Measurements from ENCODE around the gene TMEM107. TPM values are rescaled to one million over a fixed set of nuclear protein-coding genes. Genes with fewer than 3 reads are reported as not detected.

Gene TMEM107
- total and polyA plus RNA-seq, 10 of the 15 experiments (the other 5 are each of a cell fraction or from before 2014, with no cell fraction given), result 7.9 to 38.7 (median 22.9) TPM

DNA sequence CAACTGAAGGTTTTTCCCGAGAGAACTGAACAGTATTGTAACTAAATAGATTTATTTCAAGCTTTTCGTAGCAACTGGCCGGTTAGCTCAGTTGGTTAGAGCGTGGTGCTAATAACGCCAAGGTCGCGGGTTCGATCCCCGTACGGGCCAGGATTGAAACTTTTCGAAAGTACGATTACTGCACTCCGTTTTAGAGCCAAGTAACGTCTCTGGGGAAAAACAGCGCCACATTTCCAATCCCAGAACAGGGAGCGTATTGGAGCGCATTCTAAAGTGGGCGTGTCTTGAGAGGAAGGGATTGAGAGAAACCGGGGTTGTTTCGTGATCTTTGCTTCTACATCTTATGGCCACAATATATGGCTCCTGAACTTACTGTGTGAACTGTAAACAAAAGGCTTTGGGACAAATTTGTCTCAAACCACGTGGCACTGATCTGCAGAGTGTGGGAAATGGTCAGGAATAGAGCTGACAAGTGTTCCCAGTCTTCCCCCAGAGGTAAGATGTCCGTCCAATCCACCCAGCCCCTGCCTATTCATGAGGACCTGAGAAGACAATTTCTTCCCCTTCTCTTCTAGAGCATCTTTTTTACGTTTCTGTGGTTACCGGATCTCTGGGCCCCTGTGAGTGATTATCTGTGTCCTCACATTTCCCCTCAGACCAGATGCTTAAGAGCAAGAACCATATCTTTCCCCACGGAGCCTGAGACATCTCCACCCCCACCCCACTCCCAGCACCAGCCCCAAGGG is 11.5 kb upstream of the TMEM107 start (continued):
- TF ChIP-seq ZNF592 (IDR thresholded peaks at IDR 0.05), result no peak
- no peak for TF ChIP-seq MYC (IDR thresholded peaks at IDR 0.05; ENCODE audit: insufficient read depth, insufficient read length, insufficient replicate concordance, low read length, severe bottlenecking)
- TF ChIP-seq, protein P1, sequence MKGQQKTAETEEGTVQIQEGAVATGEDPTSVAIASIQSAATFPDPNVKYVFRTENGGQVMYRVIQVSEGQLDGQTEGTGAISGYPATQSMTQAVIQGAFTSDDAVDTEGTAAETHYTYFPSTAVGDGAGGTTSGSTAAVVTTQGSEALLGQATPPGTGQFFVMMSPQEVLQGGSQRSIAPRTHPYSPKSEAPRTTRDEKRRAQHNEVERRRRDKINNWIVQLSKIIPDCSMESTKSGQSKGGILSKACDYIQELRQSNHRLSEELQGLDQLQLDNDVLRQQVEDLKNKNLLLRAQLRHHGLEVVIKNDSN (IDR thresholded peaks at IDR 0.05; ENCODE audit: borderline replicate concordance, extremely low read length, insufficient read depth, low read depth, low read length), result no peak
- TF ChIP-seq HDAC6 (IDR thresholded peaks at IDR 0.05; ENCODE audit: unreplicated experiment), result no peak
- TF ChIP-seq KDM1A (IDR thresholded peaks at IDR 0.05; ENCODE audit: borderline replicate concordance), result no peak
- TF ChIP-seq, protein P2, sequence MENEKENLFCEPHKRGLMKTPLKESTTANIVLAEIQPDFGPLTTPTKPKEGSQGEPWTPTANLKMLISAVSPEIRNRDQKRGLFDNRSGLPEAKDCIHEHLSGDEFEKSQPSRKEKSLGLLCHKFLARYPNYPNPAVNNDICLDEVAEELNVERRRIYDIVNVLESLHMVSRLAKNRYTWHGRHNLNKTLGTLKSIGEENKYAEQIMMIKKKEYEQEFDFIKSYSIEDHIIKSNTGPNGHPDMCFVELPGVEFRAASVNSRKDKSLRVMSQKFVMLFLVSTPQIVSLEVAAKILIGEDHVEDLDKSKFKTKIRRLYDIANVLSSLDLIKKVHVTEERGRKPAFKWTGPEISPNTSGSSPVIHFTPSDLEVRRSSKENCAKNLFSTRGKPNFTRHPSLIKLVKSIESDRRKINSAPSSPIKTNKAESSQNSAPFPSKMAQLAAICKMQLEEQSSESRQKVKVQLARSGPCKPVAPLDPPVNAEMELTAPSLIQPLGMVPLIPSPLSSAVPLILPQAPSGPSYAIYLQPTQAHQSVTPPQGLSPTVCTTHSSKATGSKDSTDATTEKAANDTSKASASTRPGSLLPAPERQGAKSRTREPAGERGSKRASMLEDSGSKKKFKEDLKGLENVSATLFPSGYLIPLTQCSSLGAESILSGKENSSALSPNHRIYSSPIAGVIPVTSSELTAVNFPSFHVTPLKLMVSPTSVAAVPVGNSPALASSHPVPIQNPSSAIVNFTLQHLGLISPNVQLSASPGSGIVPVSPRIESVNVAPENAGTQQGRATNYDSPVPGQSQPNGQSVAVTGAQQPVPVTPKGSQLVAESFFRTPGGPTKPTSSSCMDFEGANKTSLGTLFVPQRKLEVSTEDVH (IDR thresholded peaks at IDR 0.05; ENCODE audit: low read depth, partially characterized antibody), result no peak
- TF ChIP-seq POU2F2 (IDR thresholded peaks at IDR 0.05; ENCODE audit: borderline replicate concordance, low read depth, low read length), result 0 out of 3 replicates have a peak, but pooled peaks have one; percentile 21
- no peak for TF ChIP-seq CHD4 (IDR thresholded peaks at IDR 0.05)
- 0 out of 2 replicates have a peak, but pooled peaks have one; percentile 37 for TF ChIP-seq MEF2A (IDR thresholded peaks at IDR 0.05; ENCODE audit: insufficient read depth, low read depth, low read length)
- no peak for TF ChIP-seq SUZ12 (IDR thresholded peaks at IDR 0.05; ENCODE audit: unreplicated experiment)
- TF ChIP-seq EGR1 (IDR thresholded peaks at IDR 0.05; ENCODE audit: borderline replicate concordance in 1 of 2, low read depth in 2 of 2, low read length in 2 of 2), result no peak
- no peak for TF ChIP-seq ZNF217 (IDR thresholded peaks at IDR 0.05)
- TF ChIP-seq LARP7 (IDR thresholded peaks at IDR 0.05), result no peak; the same call in 1 of the 2 replicates
- peak; percentile 58; the same call in 1 of the 2 replicates for TF ChIP-seq MTA3 (IDR thresholded peaks at IDR 0.05; ENCODE audit: borderline replicate concordance, low read length)
- no peak for TF ChIP-seq RFX5 (IDR thresholded peaks at IDR 0.05; ENCODE audit: low read depth, low read length)
- peak; percentile 53; the same call in 1 of the 2 replicates for TF ChIP-seq SIN3A (IDR thresholded peaks at IDR 0.05; ENCODE audit: low read depth, low read length)
- TF ChIP-seq, protein P3, sequence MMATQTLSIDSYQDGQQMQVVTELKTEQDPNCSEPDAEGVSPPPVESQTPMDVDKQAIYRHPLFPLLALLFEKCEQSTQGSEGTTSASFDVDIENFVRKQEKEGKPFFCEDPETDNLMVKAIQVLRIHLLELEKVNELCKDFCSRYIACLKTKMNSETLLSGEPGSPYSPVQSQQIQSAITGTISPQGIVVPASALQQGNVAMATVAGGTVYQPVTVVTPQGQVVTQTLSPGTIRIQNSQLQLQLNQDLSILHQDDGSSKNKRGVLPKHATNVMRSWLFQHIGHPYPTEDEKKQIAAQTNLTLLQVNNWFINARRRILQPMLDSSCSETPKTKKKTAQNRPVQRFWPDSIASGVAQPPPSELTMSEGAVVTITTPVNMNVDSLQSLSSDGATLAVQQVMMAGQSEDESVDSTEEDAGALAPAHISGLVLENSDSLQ (IDR thresholded peaks at IDR 0.05), result no peak
- TF ChIP-seq TBL1XR1 (IDR thresholded peaks at IDR 0.05; ENCODE audit: low read depth, low read length), result no peak; the same call in 1 of the 2 replicates
- peak; percentile 35 to 57; a peak in 2 of 4 replicates for TF ChIP-seq IKZF2 (IDR thresholded peaks at IDR 0.05)
- 0 out of 2 replicates have a peak, but pooled peaks have one; percentile 4 for TF ChIP-seq RB1 (IDR thresholded peaks at IDR 0.05; ENCODE audit: borderline replicate concordance)
- TF ChIP-seq ESRRA (IDR thresholded peaks at IDR 0.05; ENCODE audit: low read length), result no peak; the same call in 1 of the 2 replicates
